GM18870 (cell line): ENCODE results near the gene ANKRD6.

Experiments
- ATAC-seq: cut with Tn5 transposase; IDR thresholded peaks from one replicate; pipeline ENCODE4 v1.9.1; 2021; ENCODE audit warnings: moderate library complexity; ENCODE audit not compliant: unreplicated experiment

The ANKRD6 gene

DNA sequence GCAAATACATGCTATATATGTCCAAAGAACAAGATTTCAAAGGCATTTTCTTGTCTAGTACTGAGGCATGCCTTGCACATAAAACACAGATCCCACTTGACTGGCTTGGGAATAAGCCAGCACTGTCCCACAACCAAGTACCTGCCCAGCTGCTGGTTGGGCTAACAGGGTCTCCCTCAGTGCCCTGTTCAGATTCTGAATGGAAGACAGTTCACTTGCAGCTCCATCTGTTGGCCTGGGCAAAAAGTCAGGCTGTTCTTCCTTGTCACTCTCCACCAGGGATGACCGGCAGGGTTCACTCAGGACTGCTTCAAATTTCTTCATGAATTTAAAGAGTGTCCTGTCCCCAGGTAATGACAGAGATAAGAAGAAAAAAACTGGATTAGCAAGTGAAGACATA lies 250.0 kb downstream of the ANKRD6 start:
- ATAC-seq, result no peak
